HepG2 (cell line): ENCODE data around the gene DOCK1. TPM values are rescaled to one million over a fixed set of nuclear protein-coding genes. Genes with fewer than 3 reads are reported as not detected.

ENCODE experiments used
- AFF4 ChIP-seq: sonication (generic); formaldehyde crosslinking; IDR thresholded peaks from 2 replicates; pipeline ENCODE4 v1.4.0; 2020; ENCODE audit warnings: missing genetic modification reagents
- ATF5 ChIP-seq: sonication (generic); formaldehyde crosslinking; IDR thresholded peaks from 2 replicates; pipeline ENCODE4 v1.4.0; 2020; ENCODE audit warnings: mild to moderate bottlenecking, low read depth, missing genetic modification reagents
- GMEB1 ChIP-seq: sonication (generic); formaldehyde crosslinking; IDR thresholded peaks from 2 replicates; pipeline ENCODE4 v1.5.1; 2020; ENCODE audit warnings: missing genetic modification reagents, mild to moderate bottlenecking, borderline replicate concordance
- KLF13 ChIP-seq: sonication (generic); formaldehyde crosslinking; IDR thresholded peaks from 2 replicates; pipeline ENCODE4 v1.4.0; 2020; ENCODE audit warnings: mild to moderate bottlenecking, missing genetic modification reagents
- MXD1 ChIP-seq: sonication (generic); formaldehyde crosslinking; IDR thresholded peaks from 2 replicates; pipeline ENCODE4 v1.4.0; 2020; ENCODE audit warnings: mild to moderate bottlenecking, missing genetic modification reagents
- NKX3-1 ChIP-seq: sonication (generic); formaldehyde crosslinking; IDR thresholded peaks from 2 replicates; pipeline ENCODE4 v1.5.0; 2020; ENCODE audit warnings: missing genetic modification reagents
- PHF5A ChIP-seq: IDR thresholded peaks from one replicate; pipeline ENCODE4 v1.6.1; 2018; ENCODE audit warnings: low read depth, missing genetic modification reagents; ENCODE audit not compliant: unreplicated experiment
- PTBP1 ChIP-seq: fragments of 200-400 bp; formaldehyde crosslinking; IDR thresholded peaks from 2 replicates; pipeline ENCODE4 v1.6.1; 2018; ENCODE audit warnings: low read length, low read depth; ENCODE audit not compliant: poor library complexity, severe bottlenecking
- SMAD9 ChIP-seq: sonication (generic); formaldehyde crosslinking; IDR thresholded peaks from 2 replicates; pipeline ENCODE4 v1.5.1; 2020; ENCODE audit warnings: mild to moderate bottlenecking, missing genetic modification reagents
- TOPORS ChIP-seq: sonication (generic); formaldehyde crosslinking; IDR thresholded peaks from 2 replicates; pipeline ENCODE4 v1.8.0; 2023; ENCODE audit warnings: mild to moderate bottlenecking, missing genetic modification reagents
- YEATS4 ChIP-seq: sonication (generic); formaldehyde crosslinking; IDR thresholded peaks from 2 replicates; pipeline ENCODE4 v1.4.0; 2020; ENCODE audit warnings: missing genetic modification reagents, borderline replicate concordance
- ZFP36L2 ChIP-seq: sonication (generic); formaldehyde crosslinking; IDR thresholded peaks from 2 replicates; pipeline ENCODE4 v1.4.0; 2020; ENCODE audit warnings: missing genetic modification reagents
- ZNF264 ChIP-seq: sonication (generic); formaldehyde crosslinking; IDR thresholded peaks from 2 replicates; pipeline ENCODE4 v1.4.0; 2020; ENCODE audit warnings: missing genetic modification reagents
- ZNF576 ChIP-seq: sonication (generic); formaldehyde crosslinking; IDR thresholded peaks from 2 replicates; pipeline ENCODE4 v1.4.0; 2020; ENCODE audit warnings: mild to moderate bottlenecking, missing genetic modification reagents
- ZNF687 ChIP-seq: sonication (generic); formaldehyde crosslinking; IDR thresholded peaks from 2 replicates; pipeline ENCODE4 v1.5.1; 2020; ENCODE audit warnings: mild to moderate bottlenecking, missing genetic modification reagents, moderate library complexity
- polyA plus RNA-seq, 8 experiments: library from polyadenylated mRNA; depleted of rRNA in 3 of 8; stranded (reverse) in 7 of 8; unstranded in 1 of 8; fragments of >200 nt; fragmentation: Illumina TruSeq in 4 of 8; extraction: Trizol in 4 of 8; gene quantifications; 2 replicates each; pipeline versions ENCODE4 v1.2.1 to v1.2.3, GENCODE V29; 2011 to 2016; ENCODE audit warnings: low read depth in 4 of 8, missing spikeins in 1 of 8, mixed read lengths in 1 of 8; ENCODE audit not compliant: insufficient read depth in 1 of 8
- total RNA-seq, 5 experiments: library from RNA; depleted of rRNA; stranded (reverse); fragments of >200 nt; fragmentation: Illumina TruSeq; extraction: Trizol; gene quantifications; 2 replicates each; pipeline ENCODE4 v1.2.3, GENCODE V29; 2016; ENCODE audit warnings: low read depth in 1 of 5

The DOCK1 gene
- total and polyA plus RNA-seq, 2 of the 13 experiments (the other 11 are each of a cell fraction or from before 2014, with no cell fraction given), result 8.3 to 25.5 TPM

GRCh38 chr10:126905776-126906703 is 812 bp downstream of the DOCK1 start (continued):
- TF ChIP-seq ZNF687 (CRISPR knock-in tag), result peak; percentile 64
- no peak for TF ChIP-seq YEATS4 (CRISPR knock-in tag)
- no peak for TF ChIP-seq TOPORS (CRISPR knock-in tag)
- TF ChIP-seq ZNF576 (CRISPR knock-in tag), result no peak
- no peak for TF ChIP-seq ZNF264 (CRISPR knock-in tag)
- TF ChIP-seq NKX3-1 (CRISPR knock-in tag), result no peak
- no peak for TF ChIP-seq KLF13
- TF ChIP-seq SMAD9 (CRISPR knock-in tag), result no peak
- TF ChIP-seq ZFP36L2 (CRISPR knock-in tag), result no peak
- TF ChIP-seq GMEB1 (CRISPR knock-in tag), result no peak
- TF ChIP-seq PHF5A (CRISPR knock-in tag), result no peak
- TF ChIP-seq ATF5 (CRISPR knock-in tag), result no peak
- TF ChIP-seq PTBP1, result no peak
- TF ChIP-seq MXD1 (CRISPR knock-in tag), result 0 out of 2 replicates have a peak, but pooled peaks have one; percentile 38
- no peak for TF ChIP-seq AFF4 (CRISPR knock-in tag)
